Epithelial cell of esophagus (primary cell): Measurements from ENCODE around the gene CD82.

ENCODE experiments used
- DNase-seq: peaks from one replicate; pipeline ENCODE4 v3.0.0; 2010; ENCODE audit warnings: low read depth
- H3K4me3 ChIP-seq: 2 replicates; pipeline ENCODE4 v1.5.1; 2011; ENCODE audit warnings: mild to moderate bottlenecking, low read length, control low read depth
- TF ChIP-seq, protein P1 (sequence below): IDR thresholded peaks from 2 replicates; pipeline ENCODE4 v1.5.1; 2011; ENCODE audit warnings: low read depth, mild to moderate bottlenecking, low read length, control low read depth, inconsistent platforms; ENCODE audit not compliant: insufficient read depth; ENCODE audit errors: missing control alignments

The CD82 gene

DNA sequence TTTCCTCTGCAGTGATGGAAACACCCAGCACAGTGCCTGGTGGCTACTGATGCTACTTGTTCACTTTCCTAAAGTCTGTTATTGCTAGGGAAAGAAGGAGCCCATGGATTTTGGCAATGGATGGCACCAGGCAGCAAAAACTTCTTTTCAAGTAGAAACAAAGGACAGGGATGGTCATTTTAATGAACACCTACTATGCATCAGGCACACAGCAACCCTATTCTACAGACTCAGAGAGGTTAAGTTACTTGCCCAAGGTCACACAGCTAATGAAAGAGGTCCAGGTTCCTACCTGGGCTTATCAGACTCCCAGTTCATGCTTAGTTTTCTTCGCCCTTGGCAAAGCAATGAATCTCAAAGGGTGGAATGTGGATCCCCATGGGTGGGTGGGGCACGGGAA, 36.9 kb upstream of the CD82 start:
- no peak overlapping the region for H3K4me3 ChIP-seq
- TF ChIP-seq, protein P1, sequence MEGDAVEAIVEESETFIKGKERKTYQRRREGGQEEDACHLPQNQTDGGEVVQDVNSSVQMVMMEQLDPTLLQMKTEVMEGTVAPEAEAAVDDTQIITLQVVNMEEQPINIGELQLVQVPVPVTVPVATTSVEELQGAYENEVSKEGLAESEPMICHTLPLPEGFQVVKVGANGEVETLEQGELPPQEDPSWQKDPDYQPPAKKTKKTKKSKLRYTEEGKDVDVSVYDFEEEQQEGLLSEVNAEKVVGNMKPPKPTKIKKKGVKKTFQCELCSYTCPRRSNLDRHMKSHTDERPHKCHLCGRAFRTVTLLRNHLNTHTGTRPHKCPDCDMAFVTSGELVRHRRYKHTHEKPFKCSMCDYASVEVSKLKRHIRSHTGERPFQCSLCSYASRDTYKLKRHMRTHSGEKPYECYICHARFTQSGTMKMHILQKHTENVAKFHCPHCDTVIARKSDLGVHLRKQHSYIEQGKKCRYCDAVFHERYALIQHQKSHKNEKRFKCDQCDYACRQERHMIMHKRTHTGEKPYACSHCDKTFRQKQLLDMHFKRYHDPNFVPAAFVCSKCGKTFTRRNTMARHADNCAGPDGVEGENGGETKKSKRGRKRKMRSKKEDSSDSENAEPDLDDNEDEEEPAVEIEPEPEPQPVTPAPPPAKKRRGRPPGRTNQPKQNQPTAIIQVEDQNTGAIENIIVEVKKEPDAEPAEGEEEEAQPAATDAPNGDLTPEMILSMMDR, result no peak
- no peak for DNase-seq

DNA sequence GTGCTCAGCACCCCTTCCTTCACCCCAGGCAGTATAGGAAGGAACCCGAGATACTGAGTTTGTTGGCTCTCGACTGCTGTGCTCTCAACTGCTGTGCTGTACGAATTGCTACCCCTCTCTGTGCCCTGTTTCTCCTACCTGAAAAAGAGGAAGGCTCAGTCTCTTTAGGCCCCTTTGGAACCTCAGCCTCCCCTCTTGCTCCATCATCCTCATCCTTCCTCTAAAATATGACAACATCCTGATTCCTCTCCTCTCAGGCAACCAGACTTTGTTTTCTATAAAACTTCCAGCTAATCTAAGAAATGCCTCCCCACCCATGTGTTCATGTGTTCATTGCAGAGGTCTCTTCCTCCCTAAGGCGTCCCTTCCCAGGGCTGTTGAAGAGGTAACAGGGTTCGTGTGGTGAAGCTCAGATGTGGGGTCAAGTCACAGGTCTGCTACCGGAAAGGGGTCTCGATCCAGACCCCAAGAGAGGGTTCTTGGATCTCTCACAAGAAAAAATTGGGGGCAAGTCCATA, 35.5 kb upstream of the CD82 start:
- no peak for DNase-seq
- TF ChIP-seq, protein P1, result no peak

DNA sequence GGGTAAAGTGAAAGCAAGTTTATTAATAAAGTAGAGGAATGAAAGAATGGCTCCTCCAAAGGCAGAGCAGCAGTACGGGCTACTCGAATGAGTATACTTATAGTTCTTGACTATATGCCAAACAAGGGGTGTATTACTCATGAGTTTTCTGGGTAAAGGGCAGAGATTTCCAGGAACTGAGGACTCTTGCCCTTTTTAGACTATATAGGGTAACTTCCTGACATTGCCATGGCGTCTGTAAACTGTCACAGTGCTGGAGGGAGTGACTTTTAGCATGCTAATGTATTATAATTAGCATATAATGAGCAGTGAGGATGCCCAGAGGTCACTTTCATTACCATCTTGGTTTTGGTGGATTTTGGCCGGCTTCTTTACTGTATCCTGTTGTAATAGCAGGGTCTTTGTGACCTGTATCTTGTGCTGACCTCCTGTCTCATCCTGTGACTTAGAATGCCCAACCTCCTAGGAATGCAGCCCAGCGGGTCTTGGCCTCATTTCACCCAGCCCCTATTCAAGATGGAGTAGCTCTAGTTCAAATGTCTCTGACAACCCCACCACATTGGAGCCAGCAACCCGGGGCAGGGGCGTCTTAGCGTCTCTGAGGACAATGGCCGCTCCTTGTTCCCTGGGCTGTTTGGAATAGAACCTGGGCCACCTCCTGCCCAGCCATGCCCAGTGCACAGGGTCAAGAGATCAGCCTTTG, 34.9 kb upstream of the CD82 start:
- no peak overlapping the region for H3K4me3 ChIP-seq
- no peak for DNase-seq
- TF ChIP-seq, protein P1, result no peak

More for the DNA sequence above, 35.5 kb upstream of the CD82 start:
- no peak overlapping the region for H3K4me3 ChIP-seq

DNA sequence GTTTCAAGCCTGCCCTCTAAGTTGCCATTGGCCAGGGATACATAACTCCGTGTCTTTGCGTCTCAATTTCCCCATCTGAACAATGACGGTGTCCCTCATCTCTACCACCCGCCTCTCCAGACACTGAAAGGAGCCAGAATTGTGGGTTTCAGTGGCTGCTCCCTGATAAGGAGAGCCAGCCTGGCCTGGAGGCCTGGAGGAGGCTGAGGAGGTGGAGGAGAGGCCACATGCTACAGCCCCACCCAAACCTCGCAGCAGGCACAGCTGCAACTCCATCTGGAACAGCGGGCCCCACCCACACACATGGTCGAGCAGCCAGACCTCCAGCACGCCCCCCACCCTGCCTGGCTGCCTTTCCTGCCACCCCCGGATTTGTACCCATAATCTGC, 34.4 kb upstream of the CD82 start:
- DNase-seq, result no peak
- TF ChIP-seq, protein P1, result no peak
- no peak overlapping the region for H3K4me3 ChIP-seq

DNA sequence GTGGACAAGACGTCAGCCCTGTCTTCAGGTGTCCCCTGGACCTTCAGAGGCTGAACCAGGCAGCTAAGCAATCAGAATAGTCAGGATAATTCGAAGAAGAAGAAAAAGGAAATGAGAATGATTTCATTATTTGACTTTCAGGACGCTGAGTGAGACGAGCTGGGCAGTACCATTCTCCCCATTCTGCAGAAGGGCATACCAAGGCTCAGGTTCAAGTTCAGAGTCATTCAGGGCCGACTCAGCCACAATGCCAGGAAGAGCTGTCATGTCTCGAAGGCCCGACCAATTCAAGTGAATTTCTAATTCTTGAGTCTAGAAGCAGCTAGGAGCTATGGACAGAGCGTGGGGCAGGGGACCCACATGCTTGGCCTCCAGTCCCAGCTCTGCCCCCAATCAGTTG, 33.8 kb upstream of the CD82 start:
- no peak for DNase-seq
- H3K4me3 ChIP-seq, result no peak overlapping the region
- TF ChIP-seq, protein P1, result no peak

DNA sequence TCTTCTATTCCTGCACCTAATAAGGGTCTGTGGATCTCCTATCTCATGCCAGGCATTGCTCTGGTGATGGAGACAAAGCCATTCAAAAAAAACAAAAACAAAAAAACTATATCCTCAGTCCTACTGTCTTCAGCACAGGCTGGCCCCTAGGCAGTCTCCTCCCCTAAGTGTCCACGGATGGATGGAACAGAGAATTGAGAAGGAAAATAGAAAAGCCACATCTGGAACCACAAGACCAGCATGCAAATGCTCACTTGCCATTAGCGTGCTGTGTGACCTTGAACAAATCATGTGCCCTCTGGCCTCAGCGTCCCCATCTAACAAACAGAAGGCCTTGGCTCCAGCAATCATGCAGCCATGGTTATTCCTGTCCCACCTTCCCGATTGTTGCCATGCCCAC, 32.7 kb upstream of the CD82 start:
- no peak for DNase-seq
- TF ChIP-seq, protein P1, result no peak
- H3K4me3 ChIP-seq, result no peak overlapping the region
